Measurements from ENCODE around the gene PID1. TPM values are rescaled to one million over a fixed set of nuclear protein-coding genes. Genes with fewer than 3 reads are reported as not detected.

PID1 gene
- polyA plus RNA-seq, 3 donors = 61.8 to 117 (median 62.3) TPM

- Mint-ChIP-seq H3K36me3 (no peaks in the 10 kb centered on the region), H3K4me3 (no peak overlapping the region), H3K27ac (no peak overlapping the region), H3K9me3 (peaks cover 2 to 18% (median 6%) of the 10 kb centered on the region in 7 donors), H3K4me1 (no peaks in the 10 kb centered on the region), H3K27me3 (ENCODE audit: low read depth in 3 of 3) (peaks cover 0 to 2% (median 1%) of the 10 kb centered on the region in 3 donors)
- WGBS (ENCODE audit: insufficient coverage) = 100% methylated on average over 1 of the region's 4 CpGs
- no peaks in the 10 kb centered on the region for H3K79me2 ChIP-seq (ENCODE audit: insufficient read depth, low read length)
- H3K9me3 ChIP-seq (replicated peaks in 1 of 2; ENCODE audit: control insufficient read depth in 1 of 2, insufficient read depth in 1 of 2, low read length in 2 of 2) = peaks cover 0 to 4% of the 10 kb centered on the region in 2 donors
- no peak overlapping the region for H3K4me3 ChIP-seq (replicated peaks in 1 of 3; ENCODE audit: low read depth in 2 of 3, low read length in 3 of 3)
- DNase-seq = no peak
- no peak overlapping the region for H3K4me2 ChIP-seq (replicated peaks; ENCODE audit: extremely low read depth, low read length, poor library complexity, severe bottlenecking)
- no peak overlapping the region for H2AFZ ChIP-seq (ENCODE audit: insufficient read depth, low read depth, low read length, poor library complexity, severe bottlenecking)
- H3K27me3 ChIP-seq (ENCODE audit: control insufficient read depth in 2 of 2, insufficient read depth in 2 of 2, low read length in 2 of 2) = no peaks in the 10 kb centered on the region
- no peaks in the 10 kb centered on the region for H3K36me3 ChIP-seq (replicated peaks in 1 of 2; ENCODE audit: control insufficient read depth in 1 of 2, insufficient read depth in 2 of 2, low read length in 2 of 2)
- TF ChIP-seq CTCF (IDR thresholded peaks at IDR 0.05) = no peak
- no peak overlapping the region for H3K9ac ChIP-seq (ENCODE audit: insufficient read depth, low read length, poor library complexity, severe bottlenecking)
- H4K20me1 ChIP-seq (ENCODE audit: insufficient read depth, low read length) = peaks cover 96% of the 10 kb centered on the region
- no peak overlapping the region for H3K27ac ChIP-seq (ENCODE audit: low read depth in 1 of 2, low read length in 2 of 2)
- intact Hi-C loops (cut with micrococcal nuclease) = no loop called here
- H3K4me1 ChIP-seq (ENCODE audit: control insufficient read depth in 1 of 2, insufficient read depth in 2 of 2, low read length in 2 of 2) = no peaks in the 10 kb centered on the region
Measured at GRCh38 chr2:229162015-229162414, 109.1 kb downstream of the PID1 start.

- no peak for DNase-seq
- Mint-ChIP-seq H3K27me3 (ENCODE audit: low read depth in 3 of 3) (peaks cover 0 to 3% (median 2%) of the 10 kb centered on the region in 3 donors), H3K4me3 (no peak overlapping the region), H3K4me1 (no peaks in the 10 kb centered on the region), H3K36me3 (no peaks in the 10 kb centered on the region), H3K9me3 (peaks cover 2 to 19% (median 9%) of the 10 kb centered on the region in 7 donors), H3K27ac (no peak overlapping the region)
- Histone ChIP-seq H3K9me3 (replicated peaks in 1 of 2; ENCODE audit: control insufficient read depth in 1 of 2, insufficient read depth in 1 of 2, low read length in 2 of 2) (peaks cover 0 to 8% of the 10 kb centered on the region in 2 donors), H3K4me3 (replicated peaks in 1 of 3; ENCODE audit: low read depth in 2 of 3, low read length in 3 of 3) (no peak overlapping the region), H3K27me3 (ENCODE audit: control insufficient read depth in 2 of 2, insufficient read depth in 2 of 2, low read length in 2 of 2) (no peaks in the 10 kb centered on the region), H3K9ac (ENCODE audit: insufficient read depth, low read length, poor library complexity, severe bottlenecking) (no peak overlapping the region), H3K27ac (ENCODE audit: low read depth in 1 of 2, low read length in 2 of 2) (no peak overlapping the region), H3K79me2 (ENCODE audit: insufficient read depth, low read length) (no peaks in the 10 kb centered on the region), H3K4me2 (replicated peaks; ENCODE audit: extremely low read depth, low read length, poor library complexity, severe bottlenecking) (no peak overlapping the region), H3K4me1 (ENCODE audit: control insufficient read depth in 1 of 2, insufficient read depth in 2 of 2, low read length in 2 of 2) (no peaks in the 10 kb centered on the region), H2AFZ (ENCODE audit: insufficient read depth, low read depth, low read length, poor library complexity, severe bottlenecking) (no peak overlapping the region), H4K20me1 (ENCODE audit: insufficient read depth, low read length) (peaks cover 96% of the 10 kb centered on the region), H3K36me3 (replicated peaks in 1 of 2; ENCODE audit: control insufficient read depth in 1 of 2, insufficient read depth in 2 of 2, low read length in 2 of 2) (no peaks in the 10 kb centered on the region)
- WGBS (ENCODE audit: insufficient coverage) = 92% methylated on average over 2 of the region's 2 CpGs
- no peak for TF ChIP-seq CTCF (IDR thresholded peaks at IDR 0.05)
- intact Hi-C loops (cut with micrococcal nuclease) = no loop called here
Measured at GRCh38 chr2:229160984-229161383, 110.1 kb downstream of the PID1 start.
